ENCODE data around the gene TCERG1L. TPM values are rescaled to one million over a fixed set of nuclear protein-coding genes. Genes with fewer than 3 reads are reported as not detected.

Gene TCERG1L
- total RNA-seq, 4 donors from 2014 or later: not detected

GRCh38 chr10:131090761-131091661 is 220.5 kb downstream of the TCERG1L start:
- no peaks in the 10 kb centered on the region for H3K36me3 ChIP-seq
- H3K9me3 ChIP-seq: peaks cover 0 to 4% (median 0%) of the 10 kb centered on the region in 4 donors
- no peaks in the 10 kb centered on the region for H3K4me1 ChIP-seq
- TF ChIP-seq CTCF (IDR thresholded peaks at IDR 0.05) (no peak), POLR2A (IDR thresholded peaks at IDR 0.05) (no peak)
- no peaks in the 10 kb centered on the region for H3K27me3 ChIP-seq
- DNase-seq: no peak
- H3K4me3 ChIP-seq: no peak overlapping the region
- no peak overlapping the region for H3K27ac ChIP-seq

GRCh38 chr10:131089861-131090260 is 221.7 kb downstream of the TCERG1L start:
- Histone ChIP-seq H3K4me1 (no peaks in the 10 kb centered on the region), H3K4me3 (no peak overlapping the region), H3K27me3 (no peaks in the 10 kb centered on the region), H3K9me3 (no peaks in the 10 kb centered on the region), H3K36me3 (no peaks in the 10 kb centered on the region), H3K27ac (no peak overlapping the region)
- no peak for DNase-seq
- TF ChIP-seq POLR2A (IDR thresholded peaks at IDR 0.05): no peak
- TF ChIP-seq CTCF (IDR thresholded peaks at IDR 0.05): no peak

GRCh38 chr10:131089150-131089549 is 222.4 kb downstream of the TCERG1L start:
- H3K4me1 ChIP-seq: no peaks in the 10 kb centered on the region
- no peaks in the 10 kb centered on the region for H3K27me3 ChIP-seq
- no peak overlapping the region for H3K27ac ChIP-seq
- no peaks in the 10 kb centered on the region for H3K9me3 ChIP-seq
- no peaks in the 10 kb centered on the region for H3K36me3 ChIP-seq
- no peak for DNase-seq
- TF ChIP-seq POLR2A (IDR thresholded peaks at IDR 0.05) (no peak), CTCF (IDR thresholded peaks at IDR 0.05) (no peak)
- no peak overlapping the region for H3K4me3 ChIP-seq

- no peak for DNase-seq
- Histone ChIP-seq H3K4me1 (no peaks in the 10 kb centered on the region), H3K27ac (no peak overlapping the region), H3K36me3 (no peaks in the 10 kb centered on the region), H3K9me3 (no peaks in the 10 kb centered on the region), H3K4me3 (no peak overlapping the region), H3K27me3 (no peaks in the 10 kb centered on the region)
- TF ChIP-seq POLR2A (IDR thresholded peaks at IDR 0.05): no peak
Measured at GRCh38 chr10:131088619-131089018, 222.9 kb downstream of the TCERG1L start.

- no peaks in the 10 kb centered on the region for H3K9me3 ChIP-seq
- no peak for TF ChIP-seq POLR2A (IDR thresholded peaks at IDR 0.05)
- no peak for TF ChIP-seq CTCF (IDR thresholded peaks at IDR 0.05)
- no peaks in the 10 kb centered on the region for H3K27me3 ChIP-seq
- H3K27ac ChIP-seq: no peak overlapping the region
- H3K4me3 ChIP-seq: no peak overlapping the region
- no peaks in the 10 kb centered on the region for H3K4me1 ChIP-seq
- no peaks in the 10 kb centered on the region for H3K36me3 ChIP-seq
- DNase-seq: no peak
Measured at GRCh38 chr10:131087464-131088215, 223.9 kb downstream of the TCERG1L start.

- H3K9me3 ChIP-seq: no peaks in the 10 kb centered on the region
- H3K27me3 ChIP-seq: no peaks in the 10 kb centered on the region
- H3K4me3 ChIP-seq: no peak overlapping the region
- no peaks in the 10 kb centered on the region for H3K36me3 ChIP-seq
- H3K27ac ChIP-seq: no peak overlapping the region
- TF ChIP-seq CTCF (IDR thresholded peaks at IDR 0.05) (no peak), POLR2A (IDR thresholded peaks at IDR 0.05) (no peak)
- DNase-seq: no peak
- no peaks in the 10 kb centered on the region for H3K4me1 ChIP-seq
Measured at GRCh38 chr10:131086511-131086910, 225.0 kb downstream of the TCERG1L start.

All from Peyer's patch (tissue), 4 donors.